ENCODE results near the gene ZNF138.
"Not testable (repeated sequence)": the region's sequence is repeated elsewhere in the genome, so short reads cannot be mapped to it uniquely, and the experiment has no call there.

The ZNF138 gene

GRCh38 chr7:64794171-64794844 lies at the start of gene ZNF138:
TSS of gene ZNF138 (plus strand) at chr7:64794428. CDS start at chr7:64794569, 141 bp downstream.
- peaks cover 23% of the 10 kb centered on the region for H3K36me3 ChIP-seq (ENCODE audit: control insufficient read depth, insufficient read depth, low read length)
- H3K9me3 ChIP-seq (ENCODE audit: control insufficient read depth, insufficient read depth, low read length) = no peaks in the 10 kb centered on the region
- H3K9ac ChIP-seq (ENCODE audit: low read depth, low read length) = peak within 1 kb of the TSS; percentile 95
- peak within 1 kb of the TSS; percentile 97 for H3K27ac ChIP-seq (ENCODE audit: low read depth, low read length)
- H3K27me3 ChIP-seq (ENCODE audit: control insufficient read depth, insufficient read depth, low read length) = no peaks in the 10 kb centered on the region
- H3K4me3 ChIP-seq (ENCODE audit: low read depth, low read length) = peak within 1 kb of the TSS; percentile 94
- peaks cover 14% of the 10 kb centered on the region for H3K4me1 ChIP-seq (ENCODE audit: control insufficient read depth, insufficient read depth, low read length)

DNA sequence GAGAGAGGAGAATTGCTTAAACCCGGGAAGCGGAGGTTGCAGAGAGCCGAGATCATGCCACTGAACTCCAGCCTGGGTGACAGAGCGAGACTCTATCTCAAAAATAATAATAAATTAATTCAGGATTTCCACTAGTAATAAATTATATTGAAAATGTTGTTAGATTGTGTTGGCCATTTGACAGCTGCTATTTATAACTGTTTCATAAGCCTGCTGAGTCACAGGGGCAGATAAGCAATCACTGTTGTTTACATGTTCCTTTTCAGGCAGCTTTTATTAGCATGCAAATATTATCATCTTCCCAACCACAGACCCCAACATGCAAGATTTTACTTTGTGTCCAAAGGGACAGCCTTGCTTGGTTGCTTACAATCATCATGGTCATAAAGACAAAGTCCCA lies 49.5 kb upstream of the ZNF138 start:
- Histone ChIP-seq H3K4me1 (ENCODE audit: control insufficient read depth, insufficient read depth, low read length) (no peaks in the 10 kb centered on the region), H3K4me3 (ENCODE audit: low read depth, low read length) (no peak overlapping the region)

GRCh38 chr7:64747802-64748201 lies 46.4 kb upstream of the ZNF138 start:
- Histone ChIP-seq H3K27me3 (ENCODE audit: control insufficient read depth, insufficient read depth, low read length) (no peaks in the 10 kb centered on the region), H3K36me3 (ENCODE audit: control insufficient read depth, insufficient read depth, low read length) (no peaks in the 10 kb centered on the region), H3K9me3 (ENCODE audit: control insufficient read depth, insufficient read depth, low read length) (peaks cover 69% of the 10 kb centered on the region), H3K27ac (ENCODE audit: low read depth, low read length) (no peak overlapping the region), H3K4me1 (ENCODE audit: control insufficient read depth, insufficient read depth, low read length) (no peaks in the 10 kb centered on the region), H3K9ac (ENCODE audit: low read depth, low read length) (no peak overlapping the region), H3K4me3 (ENCODE audit: low read depth, low read length) (no peak overlapping the region)

More for the DNA sequence above, 49.5 kb upstream of the ZNF138 start:
- Histone ChIP-seq H3K9me3 (ENCODE audit: control insufficient read depth, insufficient read depth, low read length) (peaks cover 72% of the 10 kb centered on the region), H3K36me3 (ENCODE audit: control insufficient read depth, insufficient read depth, low read length) (no peaks in the 10 kb centered on the region), H3K9ac (ENCODE audit: low read depth, low read length) (no peak overlapping the region), H3K27me3 (ENCODE audit: control insufficient read depth, insufficient read depth, low read length) (no peaks in the 10 kb centered on the region), H3K27ac (ENCODE audit: low read depth, low read length) (no peak overlapping the region)

GRCh38 chr7:64753032-64753431 lies 41.2 kb upstream of the ZNF138 start:
- Histone ChIP-seq H3K4me3 (ENCODE audit: low read depth, low read length) (no peak overlapping the region), H3K36me3 (ENCODE audit: control insufficient read depth, insufficient read depth, low read length) (no peaks in the 10 kb centered on the region), H3K9ac (ENCODE audit: low read depth, low read length) (no peak overlapping the region), H3K27ac (ENCODE audit: low read depth, low read length) (no peak overlapping the region), H3K4me1 (ENCODE audit: control insufficient read depth, insufficient read depth, low read length) (no peaks in the 10 kb centered on the region), H3K9me3 (ENCODE audit: control insufficient read depth, insufficient read depth, low read length) (peaks cover 76% of the 10 kb centered on the region), H3K27me3 (ENCODE audit: control insufficient read depth, insufficient read depth, low read length) (no peaks in the 10 kb centered on the region)

DNA sequence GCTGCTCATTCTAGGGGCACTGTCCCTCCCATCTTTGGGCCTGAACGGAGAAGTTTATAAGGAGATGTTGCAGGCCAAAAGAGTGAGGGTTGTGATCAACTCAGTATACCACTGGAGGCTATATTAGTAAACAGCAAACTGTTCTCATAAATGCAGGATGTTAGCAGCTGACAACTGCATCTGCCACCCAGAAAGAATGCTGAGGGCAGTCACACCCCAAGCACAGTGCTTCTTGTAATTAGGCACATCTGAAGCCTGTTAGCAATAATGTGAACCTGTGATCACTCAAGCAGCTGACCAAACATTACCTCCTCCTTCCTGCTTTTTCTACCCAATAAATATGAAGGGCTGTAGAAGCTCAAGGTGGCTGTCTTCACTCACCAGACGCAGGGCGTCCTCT lies 38.4 kb upstream of the ZNF138 start:
- Histone ChIP-seq H3K9ac (ENCODE audit: low read depth, low read length) (no peak overlapping the region), H3K27ac (ENCODE audit: low read depth, low read length) (no peak overlapping the region), H3K4me1 (ENCODE audit: control insufficient read depth, insufficient read depth, low read length) (no peaks in the 10 kb centered on the region), H3K27me3 (ENCODE audit: control insufficient read depth, insufficient read depth, low read length) (no peaks in the 10 kb centered on the region), H3K36me3 (ENCODE audit: control insufficient read depth, insufficient read depth, low read length) (no peaks in the 10 kb centered on the region), H3K9me3 (ENCODE audit: control insufficient read depth, insufficient read depth, low read length) (peaks cover 61% of the 10 kb centered on the region), H3K4me3 (ENCODE audit: low read depth, low read length) (no peak overlapping the region)

GRCh38 chr7:64758151-64758550 lies 36.1 kb upstream of the ZNF138 start:
- Histone ChIP-seq H3K27ac (ENCODE audit: low read depth, low read length) (no peak overlapping the region), H3K4me3 (ENCODE audit: low read depth, low read length) (no peak overlapping the region), H3K4me1 (ENCODE audit: control insufficient read depth, insufficient read depth, low read length) (no peaks in the 10 kb centered on the region), H3K27me3 (ENCODE audit: control insufficient read depth, insufficient read depth, low read length) (no peaks in the 10 kb centered on the region), H3K36me3 (ENCODE audit: control insufficient read depth, insufficient read depth, low read length) (no peaks in the 10 kb centered on the region), H3K9me3 (ENCODE audit: control insufficient read depth, insufficient read depth, low read length) (peaks cover 56% of the 10 kb centered on the region), H3K9ac (ENCODE audit: low read depth, low read length) (no peak overlapping the region)

GRCh38 chr7:64768824-64769223 lies 25.4 kb upstream of the ZNF138 start:
- H3K9ac ChIP-seq (ENCODE audit: low read depth, low read length) = no peak overlapping the region
- H3K4me1 ChIP-seq (ENCODE audit: control insufficient read depth, insufficient read depth, low read length) = no peaks in the 10 kb centered on the region
- H3K27ac ChIP-seq (ENCODE audit: low read depth, low read length) = no peak overlapping the region
- no peaks in the 10 kb centered on the region for H3K27me3 ChIP-seq (ENCODE audit: control insufficient read depth, insufficient read depth, low read length)
- no peak overlapping the region for H3K4me3 ChIP-seq (ENCODE audit: low read depth, low read length)
- H3K36me3 ChIP-seq (ENCODE audit: control insufficient read depth, insufficient read depth, low read length) = no peaks in the 10 kb centered on the region
- peaks cover 61% of the 10 kb centered on the region for H3K9me3 ChIP-seq (ENCODE audit: control insufficient read depth, insufficient read depth, low read length)

GRCh38 chr7:64774204-64774842 lies 19.9 kb upstream of the ZNF138 start:
- Histone ChIP-seq H3K9ac (ENCODE audit: low read depth, low read length) (no peak overlapping the region), H3K27me3 (ENCODE audit: control insufficient read depth, insufficient read depth, low read length) (no peaks in the 10 kb centered on the region), H3K27ac (ENCODE audit: low read depth, low read length) (no peak overlapping the region)

DNA sequence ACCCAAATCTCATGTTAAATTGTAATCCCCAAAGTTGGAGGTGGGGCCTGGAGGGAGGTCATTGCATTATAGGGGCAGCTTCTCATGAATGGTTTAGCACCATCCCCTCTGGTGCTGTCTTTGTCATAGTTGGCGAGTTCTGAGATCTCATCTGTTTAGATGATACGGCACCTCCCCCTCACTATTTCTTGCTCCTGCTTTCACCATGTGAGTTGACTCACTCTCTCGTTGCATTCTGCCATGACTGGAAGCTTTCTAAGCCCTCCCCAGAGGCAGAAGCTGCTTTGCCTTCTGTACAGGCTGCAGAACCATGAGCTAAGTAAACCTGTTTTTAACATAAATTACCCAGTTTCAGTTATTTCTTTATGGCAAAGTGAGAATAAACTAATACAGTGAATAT lies 18.9 kb upstream of the ZNF138 start:
- Histone ChIP-seq H3K9ac (ENCODE audit: low read depth, low read length) (no peak overlapping the region), H3K36me3 (ENCODE audit: control insufficient read depth, insufficient read depth, low read length) (no peaks in the 10 kb centered on the region), H3K27me3 (ENCODE audit: control insufficient read depth, insufficient read depth, low read length) (no peaks in the 10 kb centered on the region), H3K9me3 (ENCODE audit: control insufficient read depth, insufficient read depth, low read length) (peaks cover 69% of the 10 kb centered on the region), H3K27ac (ENCODE audit: low read depth, low read length) (no peak overlapping the region), H3K4me3 (ENCODE audit: low read depth, low read length) (no peak overlapping the region), H3K4me1 (ENCODE audit: control insufficient read depth, insufficient read depth, low read length) (no peaks in the 10 kb centered on the region)

More at GRCh38 chr7:64774204-64774842, 19.9 kb upstream of the ZNF138 start:
- H3K9me3 ChIP-seq (ENCODE audit: control insufficient read depth, insufficient read depth, low read length) = peaks cover 63% of the 10 kb centered on the region
- H3K36me3 ChIP-seq (ENCODE audit: control insufficient read depth, insufficient read depth, low read length) = no peaks in the 10 kb centered on the region
- H3K4me3 ChIP-seq (ENCODE audit: low read depth, low read length) = no peak overlapping the region
- no peaks in the 10 kb centered on the region for H3K4me1 ChIP-seq (ENCODE audit: control insufficient read depth, insufficient read depth, low read length)

GRCh38 chr7:64784842-64785241 lies 9.4 kb upstream of the ZNF138 start:
- not testable (repeated sequence) for H3K4me1 ChIP-seq (ENCODE audit: control insufficient read depth, insufficient read depth, low read length); H3K4me3 ChIP-seq (ENCODE audit: low read depth, low read length); H3K9ac ChIP-seq (ENCODE audit: low read depth, low read length); H3K27me3 ChIP-seq (ENCODE audit: control insufficient read depth, insufficient read depth, low read length); H3K36me3 ChIP-seq (ENCODE audit: control insufficient read depth, insufficient read depth, low read length); H3K27ac ChIP-seq (ENCODE audit: low read depth, low read length)
- H3K9me3 ChIP-seq (ENCODE audit: control insufficient read depth, insufficient read depth, low read length) = peaks cover 22% of the 10 kb centered on the region

DNA sequence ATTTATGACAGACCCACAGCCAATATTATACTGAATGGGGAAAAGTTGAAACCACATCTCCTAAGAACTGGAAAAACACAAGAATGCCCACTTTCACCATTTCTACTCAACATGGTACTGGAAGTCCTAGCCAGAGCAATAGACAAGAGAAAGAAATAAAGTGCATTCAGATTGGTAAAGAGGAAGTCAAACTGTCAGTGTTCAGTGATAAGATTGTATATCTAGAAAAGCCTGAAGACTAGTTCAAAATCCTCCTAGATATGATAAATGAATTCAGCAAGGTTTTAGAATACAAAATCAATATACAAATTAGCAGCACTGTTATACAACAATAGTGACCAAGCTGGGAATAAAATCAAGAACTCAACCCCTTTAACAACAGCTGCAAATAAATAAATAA lies 6.9 kb upstream of the ZNF138 start:
- Histone ChIP-seq H3K36me3 (ENCODE audit: control insufficient read depth, insufficient read depth, low read length) (no peaks in the 10 kb centered on the region), H3K27ac (ENCODE audit: low read depth, low read length) (no peak overlapping the region), H3K9me3 (ENCODE audit: control insufficient read depth, insufficient read depth, low read length) (peaks cover 7% of the 10 kb centered on the region), H3K4me1 (ENCODE audit: control insufficient read depth, insufficient read depth, low read length) (no peaks in the 10 kb centered on the region), H3K9ac (ENCODE audit: low read depth, low read length) (no peak overlapping the region), H3K4me3 (ENCODE audit: low read depth, low read length) (no peak overlapping the region), H3K27me3 (ENCODE audit: control insufficient read depth, insufficient read depth, low read length) (no peaks in the 10 kb centered on the region)

Data from HUES48 (cell line).